WERI-Rb-1 (cell line): ENCODE results near the gene SP110.
"Not testable (repeated sequence)": the region's sequence is repeated elsewhere in the genome, so short reads cannot be mapped to it uniquely, and the experiment has no call there.

Experiments used
- DNase-seq: peaks from one replicate; pipeline ENCODE4 v3.0.0-alpha.2; 2020
- H3K27ac ChIP-seq: fragments of 250-450 bp; sonication (Bioruptor Pico); 2 replicates; pipeline ENCODE4 v1.5.1; 2020; ENCODE audit warnings: mild to moderate bottlenecking, moderate library complexity
- H3K27me3 ChIP-seq: fragments of 250-450 bp; sonication (Bioruptor Pico); 2 replicates; pipeline ENCODE4 v1.5.1; 2021; ENCODE audit warnings: mild to moderate bottlenecking, low read depth, moderate library complexity; ENCODE audit not compliant: insufficient read depth, severe bottlenecking
- H3K36me3 ChIP-seq: fragments of 250-450 bp; sonication (Bioruptor Pico); 2 replicates; pipeline ENCODE4 v1.5.1; 2020; ENCODE audit warnings: mild to moderate bottlenecking, moderate library complexity
- H3K4me3 ChIP-seq: 2 replicates; pipeline ENCODE4 v1.5.1; 2011; ENCODE audit warnings: low read depth, mild to moderate bottlenecking, control low read depth, low read length
- H3K9me3 ChIP-seq: fragments of 250-450 bp; sonication (Bioruptor Pico); 2 replicates; pipeline ENCODE4 v1.5.1; 2021; ENCODE audit warnings: mild to moderate bottlenecking, moderate library complexity; ENCODE audit not compliant: severe bottlenecking
- TF ChIP-seq, protein P1 (sequence below): IDR thresholded peaks from 2 replicates; pipeline ENCODE4 v1.5.1; 2011; ENCODE audit warnings: low read depth, mild to moderate bottlenecking, control low read depth, inconsistent platforms, low read length

The SP110 gene

GRCh38 chr2:230230087-230230486, 10.3 kb upstream of the SP110 start:
- Histone ChIP-seq H3K9me3 (peaks cover 4% of the 10 kb centered on the region), H3K27me3 (peaks cover 67% of the 10 kb centered on the region), H3K27ac (no peak overlapping the region), H3K4me3 (no peak overlapping the region), H3K36me3 (no peaks in the 10 kb centered on the region)
- TF ChIP-seq, protein P1, sequence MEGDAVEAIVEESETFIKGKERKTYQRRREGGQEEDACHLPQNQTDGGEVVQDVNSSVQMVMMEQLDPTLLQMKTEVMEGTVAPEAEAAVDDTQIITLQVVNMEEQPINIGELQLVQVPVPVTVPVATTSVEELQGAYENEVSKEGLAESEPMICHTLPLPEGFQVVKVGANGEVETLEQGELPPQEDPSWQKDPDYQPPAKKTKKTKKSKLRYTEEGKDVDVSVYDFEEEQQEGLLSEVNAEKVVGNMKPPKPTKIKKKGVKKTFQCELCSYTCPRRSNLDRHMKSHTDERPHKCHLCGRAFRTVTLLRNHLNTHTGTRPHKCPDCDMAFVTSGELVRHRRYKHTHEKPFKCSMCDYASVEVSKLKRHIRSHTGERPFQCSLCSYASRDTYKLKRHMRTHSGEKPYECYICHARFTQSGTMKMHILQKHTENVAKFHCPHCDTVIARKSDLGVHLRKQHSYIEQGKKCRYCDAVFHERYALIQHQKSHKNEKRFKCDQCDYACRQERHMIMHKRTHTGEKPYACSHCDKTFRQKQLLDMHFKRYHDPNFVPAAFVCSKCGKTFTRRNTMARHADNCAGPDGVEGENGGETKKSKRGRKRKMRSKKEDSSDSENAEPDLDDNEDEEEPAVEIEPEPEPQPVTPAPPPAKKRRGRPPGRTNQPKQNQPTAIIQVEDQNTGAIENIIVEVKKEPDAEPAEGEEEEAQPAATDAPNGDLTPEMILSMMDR = no peak
- DNase-seq = no peak

- H3K36me3 ChIP-seq = no peaks in the 10 kb centered on the region
- peaks cover 62% of the 10 kb centered on the region for H3K27me3 ChIP-seq
- no peak overlapping the region for H3K27ac ChIP-seq
- TF ChIP-seq, protein P1 = no peak
- no peak overlapping the region for H3K4me3 ChIP-seq
- DNase-seq = no peak
- H3K9me3 ChIP-seq = peaks cover 4% of the 10 kb centered on the region
Observed at GRCh38 chr2:230227216-230227615, 7.4 kb upstream of the SP110 start.

- TF ChIP-seq, protein P1 = no peak
- Histone ChIP-seq H3K27me3 (peaks cover 61% of the 10 kb centered on the region), H3K4me3 (no peak overlapping the region), H3K36me3 (no peaks in the 10 kb centered on the region), H3K9me3 (peaks cover 3% of the 10 kb centered on the region), H3K27ac (no peak overlapping the region)
- DNase-seq = no peak
Observed at GRCh38 chr2:230226051-230226551, 6.3 kb upstream of the SP110 start.

DNA sequence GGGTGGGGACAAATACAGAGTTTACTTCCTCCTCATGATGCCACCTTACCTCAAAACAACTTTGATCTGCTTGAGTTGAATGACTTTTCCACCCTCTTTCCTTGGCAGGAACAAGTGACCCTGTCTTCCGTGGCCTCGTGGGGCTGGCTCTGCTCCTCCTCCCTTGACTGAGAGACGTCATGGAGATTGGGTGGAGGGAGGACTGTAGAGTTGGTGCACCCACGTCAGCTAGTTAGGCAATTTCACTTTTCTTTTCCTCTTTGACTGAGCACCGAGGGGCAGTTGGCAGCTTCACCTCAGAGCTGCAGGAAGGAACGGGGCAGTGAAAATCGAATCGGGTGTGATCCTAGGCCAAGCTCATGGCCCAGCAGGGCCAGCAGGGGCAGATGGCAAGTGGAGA, 5.7 kb upstream of the SP110 start, which contains the start of gene SP140:
TSS of gene SP140 (plus strand) at position 251 of the 400 bp plus-strand sequence. CDS start at position 360, 109 bp downstream.
- H3K9me3 ChIP-seq = no peaks in the 10 kb centered on the region
- H3K4me3 ChIP-seq = no peak within 1 kb of the TSS
- H3K27ac ChIP-seq = no peak within 1 kb of the TSS

DNA sequence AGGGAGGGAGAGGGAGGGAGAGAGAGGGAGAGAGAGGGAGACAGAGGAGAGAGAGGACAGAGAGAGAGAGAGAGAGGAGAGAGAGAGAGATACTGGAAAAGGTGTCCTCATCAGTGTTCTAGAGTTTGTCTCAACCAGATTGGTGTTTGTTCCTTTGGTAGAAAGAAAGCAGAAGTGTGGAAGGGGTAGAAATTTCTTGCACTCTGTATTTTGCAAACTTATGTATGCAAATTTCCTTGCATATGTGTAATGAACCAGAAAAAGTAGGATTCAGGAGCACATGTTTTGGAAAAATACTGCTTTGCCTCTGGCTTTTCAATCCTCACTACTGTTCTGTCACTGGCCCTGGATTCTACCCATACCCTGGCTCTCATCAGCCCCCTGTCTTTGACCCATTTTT, 4.7 kb upstream of the SP110 start:
- TF ChIP-seq, protein P1 = no peak
- DNase-seq = no peak
- Histone ChIP-seq H3K27me3 (peaks cover 64% of the 10 kb centered on the region), H3K27ac (no peak overlapping the region), H3K9me3 (no peaks in the 10 kb centered on the region), H3K36me3 (no peaks in the 10 kb centered on the region), H3K4me3 (no peak overlapping the region)

More for the DNA sequence above, 5.7 kb upstream of the SP110 start, which contains the start of gene SP140:
- Histone ChIP-seq H3K36me3 (no peaks in the 10 kb centered on the region), H3K27me3 (peaks cover 63% of the 10 kb centered on the region)
- DNase-seq = no peak
- TF ChIP-seq, protein P1 = no peak

GRCh38 chr2:230222829-230223228, 3.0 kb upstream of the SP110 start:
- H3K27me3 ChIP-seq = peaks cover 69% of the 10 kb centered on the region
- not testable (repeated sequence) for H3K4me3 ChIP-seq, H3K27ac ChIP-seq, H3K36me3 ChIP-seq, H3K9me3 ChIP-seq, DNase-seq
